CD4-positive, alpha-beta memory T cell (primary cell): ENCODE measurements around the gene ACADSB. TPM values are rescaled to one million over a fixed set of nuclear protein-coding genes. Genes with fewer than 3 reads are reported as not detected.

Source experiments
- CTCF ChIA-PET: fragments of 350-600 bp; sonication (Branson Sonifier 250); formaldehyde crosslinking; loops from one replicate; lab custom pipeline; 2021; ENCODE audit warnings: inconsistent platforms; ENCODE audit not compliant: partially characterized antibody; lab: Charles Lee
- POLR2A ChIA-PET: fragments of 350-600 bp; sonication (Branson Sonifier 250); formaldehyde crosslinking; loops from one replicate; lab custom pipeline; 2021; ENCODE audit not compliant: partially characterized antibody; lab: Charles Lee
- DNase-seq, 5 donors: peaks; one replicate each; pipeline versions ENCODE4 v3.0.0 to v3.0.0-alpha.2; 2020 to 2022; ENCODE audit warnings: mixed read lengths in 1 of 5
- H3K27ac ChIP-seq: one replicate; pipeline ENCODE4 v1.7.0; 2013; ENCODE audit warnings: low read depth, low read length
- H3K27me3 ChIP-seq: 2 replicates; pipeline ENCODE4 v1.7.0; 2013; ENCODE audit warnings: mild to moderate bottlenecking, low read length, moderate library complexity; ENCODE audit not compliant: insufficient read depth
- H3K36me3 ChIP-seq: 2 replicates; pipeline ENCODE4 v1.7.0; 2013; ENCODE audit warnings: mild to moderate bottlenecking, low read length, moderate library complexity; ENCODE audit not compliant: insufficient read depth
- H3K4me1 ChIP-seq: 2 replicates; pipeline ENCODE4 v1.7.0; 2013; ENCODE audit warnings: mild to moderate bottlenecking, low read length, moderate library complexity; ENCODE audit not compliant: insufficient read depth
- H3K4me3 ChIP-seq, 2 donors: one replicate each; pipeline ENCODE4 v1.7.0; 2013; ENCODE audit warnings: low read length in 2 of 2, mild to moderate bottlenecking in 1 of 2
- H3K9me3 ChIP-seq, 2 donors: one replicate each; pipeline ENCODE4 v1.7.0; 2013; ENCODE audit warnings: low read length in 2 of 2, control low read depth in 1 of 2; ENCODE audit not compliant: control insufficient read depth in 1 of 2
- H3K27ac Mint-ChIP-seq, 7 donors: one replicate each; pipeline ENCODE4 v1.8.0; 2020 to 2021; ENCODE audit warnings: mixed read lengths in 7 of 7, mild to moderate bottlenecking in 6 of 7, inconsistent platforms in 3 of 7, moderate library complexity in 3 of 7
- H3K27me3 Mint-ChIP-seq, 2 donors: one replicate each; pipeline ENCODE4 v1.8.0; 2020 to 2021; ENCODE audit warnings: mixed read lengths in 2 of 2
- H3K36me3 Mint-ChIP-seq, 2 donors: one replicate each; pipeline ENCODE4 v1.8.0; 2020 to 2021; ENCODE audit warnings: mixed read lengths in 2 of 2, inconsistent platforms in 1 of 2, mild to moderate bottlenecking in 1 of 2
- H3K4me1 Mint-ChIP-seq, 4 donors: one replicate each; pipeline ENCODE4 v1.8.0; 2020 to 2021; ENCODE audit warnings: mixed read lengths in 4 of 4, mild to moderate bottlenecking in 1 of 4
- H3K4me3 Mint-ChIP-seq, 8 donors: one replicate each; pipeline ENCODE4 v1.8.0; 2020 to 2021; ENCODE audit warnings: mixed read lengths in 8 of 8, mild to moderate bottlenecking in 7 of 8, moderate library complexity in 6 of 8, inconsistent platforms in 3 of 8
- H3K9me3 Mint-ChIP-seq, 8 donors: one replicate each; pipeline ENCODE4 v1.8.0; 2020 to 2021; ENCODE audit warnings: mixed read lengths in 8 of 8, mild to moderate bottlenecking in 5 of 8, inconsistent platforms in 3 of 8, moderate library complexity in 1 of 8
- intact Hi-C: fragments of 100-400 bp; cut with micrococcal nuclease; formaldehyde crosslinking; loops from one replicate; pipeline ENCODE4 v1.15.1; 2023
- polyA plus RNA-seq, 2 donors: library from polyadenylated mRNA; unstranded; fragments of 300-500 nt; fragmentation: Illumina TruSeq; gene quantifications; one replicate each; pipeline ENCODE4 v1.2.3, GENCODE V29; 2021
- total RNA-seq, 2 experiments: library from RNA; stranded (reverse); gene quantifications; one replicate each; pipeline ENCODE4 v1.2.3, GENCODE V29; 2021

The ACADSB gene
- total and polyA plus RNA-seq, 4 experiments from 2014 or later, result 26.9 to 45.3 (median 36.0) TPM

DNA sequence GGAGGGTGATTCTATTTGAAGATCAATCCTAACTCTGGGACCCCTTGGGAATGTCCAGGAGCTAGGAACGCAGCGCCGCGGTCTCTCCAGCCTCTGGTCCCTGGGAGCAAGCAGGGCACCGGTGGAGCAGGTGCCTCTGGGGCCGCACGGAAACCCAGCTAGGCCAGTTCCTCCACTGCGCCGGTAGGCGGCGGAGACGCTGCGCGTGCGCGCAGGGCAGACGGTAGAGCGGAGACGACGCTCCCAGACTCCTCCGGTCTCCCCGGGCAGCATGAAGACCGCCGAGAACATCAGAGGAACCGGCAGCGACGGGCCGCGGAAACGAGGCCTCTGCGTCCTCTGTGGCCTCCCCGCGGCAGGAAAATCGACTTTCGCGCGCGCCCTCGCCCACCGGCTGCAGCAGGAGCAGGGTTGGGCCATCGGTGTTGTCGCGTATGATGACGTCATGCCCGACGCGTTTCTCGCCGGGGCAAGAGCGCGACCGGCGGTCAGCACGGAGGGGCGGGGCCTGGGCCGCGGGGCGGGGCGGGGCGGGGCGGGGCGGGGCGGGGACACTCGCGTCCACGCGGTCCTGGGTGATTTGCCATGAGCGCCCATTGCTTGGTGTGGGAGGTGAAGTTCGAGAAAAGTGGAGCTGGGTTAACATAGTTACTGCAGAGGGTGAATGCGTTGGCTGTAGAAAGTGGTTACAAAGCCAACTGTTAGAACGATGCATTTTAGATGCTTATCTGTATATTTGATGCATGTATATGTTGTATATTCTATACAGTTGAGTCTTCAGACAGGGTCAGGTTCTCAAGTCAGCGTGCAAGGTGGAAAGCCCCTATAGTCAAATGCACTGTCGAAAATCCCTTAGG lies 28.4 kb upstream of the ACADSB start, which contains the start of gene PSTK:
TSS of gene PSTK (plus strand) at position 193 of the 857 bp plus-strand sequence. CDS start at position 272, 79 bp downstream.
- Mint-ChIP-seq H3K36me3 (peaks cover 10% of the 10 kb centered on the region in 2 donors), H3K4me1 (peaks cover 9 to 24% (median 15%) of the 10 kb centered on the region in 4 donors), H3K27ac (peak within 1 kb of the TSS; percentile 96 to 98 (median 97)), H3K4me3 (peak within 1 kb of the TSS; percentile 90 to 94 (median 92)), H3K9me3 (no peaks in the 10 kb centered on the region), H3K27me3 (peaks cover 0 to 1% of the 10 kb centered on the region in 2 donors)
- POLR2A ChIA-PET, result interaction anchor here (0.6 to 6.6 kb wide), 12 partner anchors 19 to 262 kb away, joined by 3 to 74 read pairs (median 5); partner anchors contain the start of genes ACADSB, BUB3, C10orf88 and FAM24B
- intact Hi-C loops, result loop anchor here (1.0 kb wide), 6 partner anchors 26 to 606 kb away; partner anchors contain the start of genes BUB3, C10orf88, FAM24B and IKZF5
- H3K27me3 ChIP-seq, result no peaks in the 10 kb centered on the region
- no peaks in the 10 kb centered on the region for H3K36me3 ChIP-seq
- H3K4me3 ChIP-seq, result peak within 1 kb of the TSS; percentile 19 to 88
- DNase-seq, result peak; percentile 90 to 94 (median 91)
- peaks cover 13% of the 10 kb centered on the region for H3K4me1 ChIP-seq
- no peaks in the 10 kb centered on the region for H3K9me3 ChIP-seq
- CTCF ChIA-PET, result interaction anchor here (0.7 to 3.2 kb wide), 19 partner anchors 10 to 578 kb away, joined by 3 to 36 read pairs (median 4); partner anchors contain the start of genes ACADSB, C10orf88 and IKZF5
- H3K27ac ChIP-seq, result peak within 1 kb of the TSS; percentile 79

DNA sequence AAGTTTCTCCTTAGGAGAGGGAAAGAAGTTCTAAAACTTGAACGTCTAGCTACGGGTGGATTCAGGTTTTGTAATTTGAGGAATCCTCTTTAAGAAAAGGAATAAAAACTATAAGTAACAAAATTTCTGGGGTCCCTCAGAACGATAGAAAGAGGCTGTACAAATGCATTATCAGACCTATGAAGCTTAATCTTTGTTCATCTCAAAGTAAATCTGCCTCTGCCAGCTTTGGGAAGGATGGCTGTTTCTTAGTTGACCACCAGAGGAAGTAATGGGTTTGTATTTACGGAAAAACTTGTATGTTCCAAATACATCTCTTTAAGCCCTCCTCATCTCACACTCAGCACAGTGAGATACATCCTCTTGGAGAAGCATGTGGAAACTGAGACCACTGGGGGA lies 27.7 kb upstream of the ACADSB start:
- DNase-seq, result peak in 2 of 5 donors; percentile 4
- Mint-ChIP-seq H3K27me3 (no peaks in the 10 kb centered on the region), H3K9me3 (no peaks in the 10 kb centered on the region), H3K27ac (peak overlapping the region; percentile 43 to 98 (median 97)), H3K36me3 (peaks cover 10 to 11% of the 10 kb centered on the region in 2 donors), H3K4me3 (peak overlapping the region; percentile 90 to 94 (median 92)), H3K4me1 (peaks cover 9 to 24% (median 15%) of the 10 kb centered on the region in 4 donors)
- no peaks in the 10 kb centered on the region for H3K9me3 ChIP-seq
- H3K27me3 ChIP-seq, result no peaks in the 10 kb centered on the region
- H3K4me3 ChIP-seq, result peak overlapping the region in 1 of 2 donors; percentile 88
- CTCF ChIA-PET, result interaction anchor here (0.7 to 3.2 kb wide), 9 partner anchors 10 to 577 kb away, joined by 3 to 36 read pairs (median 5); partner anchors contain the start of genes ACADSB, C10orf88 and IKZF5
- H3K36me3 ChIP-seq, result no peaks in the 10 kb centered on the region
- H3K4me1 ChIP-seq, result peaks cover 13% of the 10 kb centered on the region
- POLR2A ChIA-PET, result interaction anchor here (0.6 to 6.6 kb wide), 8 partner anchors 18 to 261 kb away, joined by 3 to 74 read pairs (median 6); partner anchors contain the start of genes ACADSB, BUB3, C10orf88 and FAM24B
- H3K27ac ChIP-seq, result no peak overlapping the region
- intact Hi-C loops, result no loop called here

DNA sequence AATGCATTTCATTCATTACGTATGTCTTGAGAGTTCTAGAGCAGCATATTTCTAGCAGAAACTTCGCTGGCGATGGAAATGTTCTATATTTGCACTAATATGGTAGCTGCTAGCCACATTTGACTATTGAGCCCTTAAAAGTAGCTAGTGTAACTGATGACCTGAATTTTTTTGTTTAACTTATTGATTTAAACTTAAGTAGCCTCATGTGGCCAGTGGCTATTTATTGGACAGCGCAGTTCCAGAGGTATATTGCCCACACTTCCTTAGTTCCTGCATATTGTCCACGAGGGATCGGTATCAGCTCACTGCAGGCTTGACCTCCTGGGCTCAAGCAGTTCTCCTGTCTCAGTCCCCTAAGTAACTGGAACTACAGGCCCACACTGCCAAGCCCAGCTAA lies 24.9 kb upstream of the ACADSB start:
- H3K27ac Mint-ChIP-seq, result no peak overlapping the region
- H3K4me3 Mint-ChIP-seq, result no peak overlapping the region
- intact Hi-C loops, result no loop called here
- Histone ChIP-seq H3K9me3 (no peaks in the 10 kb centered on the region), H3K27me3 (no peaks in the 10 kb centered on the region), H3K27ac (no peak overlapping the region), H3K36me3 (no peaks in the 10 kb centered on the region), H3K4me1 (peaks cover 13% of the 10 kb centered on the region), H3K4me3 (no peak overlapping the region)
- POLR2A ChIA-PET, result interaction anchor here (1.9 to 6.6 kb wide), 2 partner anchors 24 to 30 kb away, joined by 7 to 74 read pairs; partner anchors contain the start of genes ACADSB, C10orf88 and IKZF5
- peaks cover 18% of the 10 kb centered on the region in 2 donors for H3K36me3 Mint-ChIP-seq
- no peak for DNase-seq
- CTCF ChIA-PET, result interaction anchor here (1.5 kb wide), 1 partner anchor 39 kb away, joined by 3 read pairs; no protein-coding TSS in a partner anchor
- peaks cover 9 to 24% (median 15%) of the 10 kb centered on the region in 4 donors for H3K4me1 Mint-ChIP-seq
- no peaks in the 10 kb centered on the region for H3K9me3 Mint-ChIP-seq
- no peaks in the 10 kb centered on the region for H3K27me3 Mint-ChIP-seq

DNA sequence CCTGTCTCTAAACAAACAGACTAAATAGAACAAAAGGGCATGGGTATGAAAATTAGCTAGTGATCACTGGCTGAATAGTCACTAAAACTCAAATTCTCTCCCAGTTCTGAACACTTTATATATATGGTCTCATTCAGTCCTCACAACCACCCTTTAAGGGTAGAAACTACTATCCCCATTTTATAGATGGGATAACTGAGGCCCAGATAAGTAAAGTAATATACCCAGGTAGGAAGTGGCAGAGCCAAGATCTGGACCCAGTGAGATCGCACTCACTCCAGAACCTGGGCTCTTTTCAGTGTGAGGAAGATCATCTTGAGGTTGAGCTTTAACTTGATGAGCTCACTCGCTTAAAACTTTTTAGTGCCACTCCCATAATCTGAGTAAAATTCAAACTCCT lies 24.1 kb upstream of the ACADSB start:
- no peak overlapping the region for H3K27ac ChIP-seq
- Mint-ChIP-seq H3K36me3 (peaks cover 17 to 18% of the 10 kb centered on the region in 2 donors), H3K27me3 (no peaks in the 10 kb centered on the region), H3K27ac (peak overlapping the region in 3 of 7 donors; percentile 13 to 17 (median 14)), H3K4me1 (peaks cover 8 to 23% (median 13%) of the 10 kb centered on the region in 4 donors), H3K4me3 (no peak overlapping the region), H3K9me3 (no peaks in the 10 kb centered on the region)
- intact Hi-C loops, result no loop called here
- H3K4me3 ChIP-seq, result no peak overlapping the region
- DNase-seq, result no peak
- POLR2A ChIA-PET, result interaction anchor here (1.9 to 6.6 kb wide), 2 partner anchors 23 to 31 kb away, joined by 7 to 74 read pairs; partner anchors contain the start of genes ACADSB, C10orf88 and IKZF5
- H3K9me3 ChIP-seq, result no peaks in the 10 kb centered on the region
- CTCF ChIA-PET, result interaction anchor here (1.3 kb wide), 1 partner anchor 23 kb away, joined by 3 read pairs; no protein-coding TSS in a partner anchor
- H3K27me3 ChIP-seq, result no peaks in the 10 kb centered on the region
- peaks cover 11% of the 10 kb centered on the region for H3K4me1 ChIP-seq
- H3K36me3 ChIP-seq, result no peaks in the 10 kb centered on the region

DNA sequence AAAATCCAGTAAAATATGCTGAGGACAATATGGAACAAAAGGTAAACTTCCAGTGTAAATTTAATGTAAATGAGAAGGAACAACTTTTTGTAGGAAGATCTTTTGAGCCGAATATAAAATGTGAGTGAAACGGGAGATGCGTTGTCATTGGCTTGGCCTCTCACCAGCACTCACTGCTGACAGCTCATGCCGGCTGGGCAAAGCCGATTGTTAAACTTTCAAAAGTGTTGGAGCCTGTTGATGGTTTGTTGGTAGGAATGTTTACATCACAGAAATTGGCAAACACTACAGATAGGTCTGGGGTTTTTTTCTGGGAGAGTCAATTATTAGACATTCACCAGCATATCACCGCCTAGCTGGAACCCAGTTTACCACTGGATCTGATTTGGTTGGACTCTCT lies 22.5 kb upstream of the ACADSB start:
- Histone ChIP-seq H3K4me1 (no peaks in the 10 kb centered on the region), H3K27ac (no peak overlapping the region), H3K36me3 (no peaks in the 10 kb centered on the region), H3K9me3 (no peaks in the 10 kb centered on the region), H3K4me3 (no peak overlapping the region), H3K27me3 (no peaks in the 10 kb centered on the region)
- ChIA-PET POLR2A (no interaction called here), CTCF (no interaction called here)
- no peaks in the 10 kb centered on the region for H3K27me3 Mint-ChIP-seq
- H3K27ac Mint-ChIP-seq, result no peak overlapping the region
- H3K4me1 Mint-ChIP-seq, result peaks cover 0 to 10% (median under 1%) of the 10 kb centered on the region in 4 donors
- no peaks in the 10 kb centered on the region for H3K9me3 Mint-ChIP-seq
- H3K4me3 Mint-ChIP-seq, result no peak overlapping the region
- intact Hi-C loops, result no loop called here
- DNase-seq, result no peak
- peaks cover 18 to 19% of the 10 kb centered on the region in 2 donors for H3K36me3 Mint-ChIP-seq

DNA sequence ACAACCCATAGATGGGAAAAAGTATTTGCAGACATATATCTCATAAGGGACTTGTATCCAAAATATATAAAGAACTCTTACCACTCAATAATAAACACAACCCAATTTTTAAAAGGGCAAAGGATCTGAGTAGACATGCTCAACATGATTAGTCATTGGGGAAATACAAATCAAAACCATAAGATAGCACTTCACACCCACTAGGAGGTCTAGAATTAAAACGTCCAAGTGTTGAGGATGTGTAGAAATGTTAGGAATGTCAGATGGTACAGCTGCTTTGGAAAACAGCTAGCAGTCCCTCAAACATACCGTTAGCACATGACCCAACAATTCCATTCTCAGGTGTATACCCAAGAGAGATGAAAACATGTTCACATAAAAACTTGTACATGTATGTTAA lies 20.3 kb upstream of the ACADSB start:
- Mint-ChIP-seq H3K4me3 (no peak overlapping the region), H3K27me3 (no peaks in the 10 kb centered on the region), H3K27ac (no peak overlapping the region), H3K36me3 (peaks cover 18 to 29% of the 10 kb centered on the region in 2 donors), H3K4me1 (no peaks in the 10 kb centered on the region), H3K9me3 (no peaks in the 10 kb centered on the region)
- intact Hi-C loops, result no loop called here
- Histone ChIP-seq H3K4me3 (no peak overlapping the region), H3K9me3 (no peaks in the 10 kb centered on the region), H3K27me3 (no peaks in the 10 kb centered on the region), H3K36me3 (no peaks in the 10 kb centered on the region), H3K27ac (no peak overlapping the region), H3K4me1 (no peaks in the 10 kb centered on the region)
- ChIA-PET CTCF (no interaction called here), POLR2A (no interaction called here)
- DNase-seq, result no peak
